Neuronal stem cell (in vitro differentiated cells): ENCODE results near the gene N4BP2L2. TPM values are rescaled to one million over a fixed set of nuclear protein-coding genes. Genes with fewer than 3 reads are reported as not detected.

ENCODE experiments used
- DNase-seq: peaks from one replicate; pipeline ENCODE4 v3.0.0-alpha.2; 2013; ENCODE audit warnings: low spot score
- H2AFZ ChIP-seq: one replicate; pipeline ENCODE4 v1.6.1; 2013; ENCODE audit warnings: mild to moderate bottlenecking, low read length, inconsistent platforms
- H2AK5ac ChIP-seq: 2 replicates; pipeline ENCODE4 v1.6.1; 2013; ENCODE audit warnings: low read depth, mild to moderate bottlenecking, inconsistent platforms, low read length, moderate library complexity, mixed read lengths
- H2BK120ac ChIP-seq: 2 replicates; pipeline ENCODE4 v1.6.1; 2013; ENCODE audit warnings: low read depth, mild to moderate bottlenecking, inconsistent platforms, low read length, moderate library complexity, mixed read lengths
- H2BK12ac ChIP-seq: one replicate; pipeline ENCODE4 v1.6.1; 2013; ENCODE audit warnings: low read length, inconsistent platforms
- H2BK15ac ChIP-seq: 2 replicates; pipeline ENCODE4 v1.6.1; 2013; ENCODE audit warnings: mild to moderate bottlenecking, low read length, inconsistent platforms, mixed read lengths
- H2BK5ac ChIP-seq: one replicate; pipeline ENCODE4 v1.6.1; 2013; ENCODE audit warnings: inconsistent platforms, mild to moderate bottlenecking, low read length, moderate library complexity
- H3K14ac ChIP-seq: one replicate; pipeline ENCODE4 v1.6.1; 2013; ENCODE audit warnings: low read length, inconsistent platforms
- H3K18ac ChIP-seq: 2 replicates; pipeline ENCODE4 v1.6.1; 2013; ENCODE audit warnings: low read length, inconsistent platforms
- H3K23ac ChIP-seq: 2 replicates; pipeline ENCODE4 v1.6.1; 2013; ENCODE audit warnings: low read depth, mild to moderate bottlenecking, mixed read lengths, low read length, inconsistent platforms; ENCODE audit not compliant: poor library complexity
- H3K27ac ChIP-seq: replicated peaks from 3 replicates; pipeline ENCODE4 v1.5.1; 2013; ENCODE audit warnings: low read length, inconsistent platforms
- H3K27me3 ChIP-seq, 3 experiments: 2 replicates each; pipeline ENCODE4 v1.6.1; 2013; ENCODE audit warnings: low read length in 3 of 3, mild to moderate bottlenecking in 2 of 3, inconsistent platforms in 1 of 3, low read depth in 1 of 3, mixed read lengths in 1 of 3, moderate library complexity in 1 of 3; ENCODE audit not compliant: control insufficient read depth in 3 of 3, insufficient read depth in 3 of 3
- H3K36me3 ChIP-seq, 2 donors: replicated peaks in 1 of 2; 2 replicates each; pipeline ENCODE4 v1.6.1; 2013; ENCODE audit warnings: low read length in 2 of 2; ENCODE audit not compliant: control insufficient read depth in 2 of 2, insufficient read depth in 2 of 2
- H3K4ac ChIP-seq: 2 replicates; pipeline ENCODE4 v1.6.1; 2013; ENCODE audit warnings: inconsistent platforms, mild to moderate bottlenecking, low read length, moderate library complexity
- H3K4me1 ChIP-seq, 2 donors: 1 replicate in 1 of 2; 2 replicates in 1 of 2; pipeline ENCODE4 v1.6.1; 2013; ENCODE audit warnings: low read length in 2 of 2, low read depth in 1 of 2; ENCODE audit not compliant: control insufficient read depth in 2 of 2, insufficient read depth in 1 of 2
- H3K4me2 ChIP-seq: one replicate; pipeline ENCODE4 v1.6.1; 2013; ENCODE audit warnings: mild to moderate bottlenecking, low read length, inconsistent platforms; ENCODE audit not compliant: insufficient read depth, poor library complexity, severe bottlenecking
- H3K4me3 ChIP-seq, 2 donors: 2 replicates each; pipeline ENCODE4 v1.5.1; 2013; ENCODE audit warnings: low read length in 2 of 2, mild to moderate bottlenecking in 2 of 2, inconsistent platforms in 1 of 2, moderate library complexity in 1 of 2
- H3K79me1 ChIP-seq: one replicate; pipeline ENCODE4 v1.6.1; 2013; ENCODE audit warnings: low read depth, mild to moderate bottlenecking, inconsistent platforms, low read length, moderate library complexity
- H3K9ac ChIP-seq: one replicate; pipeline ENCODE4 v1.6.1; 2013; ENCODE audit warnings: mild to moderate bottlenecking, low read depth, low read length, inconsistent platforms; ENCODE audit not compliant: poor library complexity
- H3K9me3 ChIP-seq, 2 donors: replicated peaks in 1 of 2; 2 replicates each; pipeline versions ENCODE3 to v1.6.1; 2013; ENCODE audit warnings: low read length in 2 of 2, mild to moderate bottlenecking in 2 of 2, inconsistent platforms in 1 of 2, low read depth in 1 of 2, mixed read lengths in 1 of 2, moderate library complexity in 1 of 2; ENCODE audit not compliant: control insufficient read depth in 2 of 2, insufficient read depth in 1 of 2
- H4K8ac ChIP-seq: one replicate; pipeline ENCODE4 v1.6.1; 2013; ENCODE audit warnings: low read depth, mild to moderate bottlenecking, inconsistent platforms, low read length, moderate library complexity
- H4K91ac ChIP-seq: one replicate; pipeline ENCODE4 v1.6.1; 2013; ENCODE audit warnings: low read length, low read depth, mild to moderate bottlenecking, inconsistent platforms; ENCODE audit not compliant: poor library complexity
- WGBS, 2 donors: extraction: QIAGEN DNeasy Blood & Tissue Kit; methylation state at CpG; one replicate each; pipeline ENCODE4 v1.1.7; 2013; ENCODE audit warnings: missing lambda C conversion rate in 2 of 2, mixed read lengths in 1 of 2; ENCODE audit not compliant: insufficient read length in 2 of 2, insufficient replicate concordance in 1 of 2; ENCODE audit errors: extremely low coverage in 2 of 2; 5-methylcytosine and 5-hydroxymethylcytosine counted together
- small RNA-seq: library from polyadenylated mRNA; stranded (forward); fragments of <200 nt; extraction: miRNeasy Mini kit (QIAGEN cat#:217004); gene quantifications from one replicate; pipeline ENCODE3, GENCODE V24; 2013; ENCODE audit not compliant: insufficient read depth

The N4BP2L2 gene

GRCh38 chr13:32385410-32385809 is 153.2 kb downstream of the N4BP2L2 start:
- H2AFZ ChIP-seq: no peak overlapping the region
- H3K18ac ChIP-seq: no peak overlapping the region
- H4K91ac ChIP-seq: no peak overlapping the region
- no peak overlapping the region for H3K4me3 ChIP-seq
- H3K27me3 ChIP-seq: no peaks in the 10 kb centered on the region
- H3K27ac ChIP-seq: no peak overlapping the region
- no peak overlapping the region for H2BK12ac ChIP-seq
- no peak overlapping the region for H3K23ac ChIP-seq
- no peak overlapping the region for H3K9ac ChIP-seq
- no peaks in the 10 kb centered on the region for H3K9me3 ChIP-seq
- H2BK120ac ChIP-seq: no peak overlapping the region
- H2BK15ac ChIP-seq: no peak overlapping the region
- H3K36me3 ChIP-seq: peaks cover 17 to 81% of the 10 kb centered on the region in 2 donors
- no peak overlapping the region for H3K14ac ChIP-seq
- no peak overlapping the region for H2BK5ac ChIP-seq
- no peak overlapping the region for H3K4ac ChIP-seq
- no peak overlapping the region for H4K8ac ChIP-seq
- no peak overlapping the region for H2AK5ac ChIP-seq
- H3K4me1 ChIP-seq: no peaks in the 10 kb centered on the region
- no peak for DNase-seq
- no peak overlapping the region for H3K4me2 ChIP-seq
- H3K79me1 ChIP-seq: no peaks in the 10 kb centered on the region

- Histone ChIP-seq H3K4me2 (no peak overlapping the region), H2BK15ac (no peak overlapping the region), H4K8ac (no peak overlapping the region), H3K4me1 (no peaks in the 10 kb centered on the region), H2BK5ac (no peak overlapping the region), H3K79me1 (no peaks in the 10 kb centered on the region), H3K9me3 (no peaks in the 10 kb centered on the region), H3K4ac (no peak overlapping the region), H3K27me3 (no peaks in the 10 kb centered on the region), H2AK5ac (no peak overlapping the region), H3K14ac (no peak overlapping the region), H3K27ac (no peak overlapping the region), H3K36me3 (peaks cover 17 to 81% of the 10 kb centered on the region in 2 donors), H3K4me3 (no peak overlapping the region), H3K23ac (no peak overlapping the region), H2BK12ac (no peak overlapping the region), H2BK120ac (no peak overlapping the region), H4K91ac (no peak overlapping the region), H3K9ac (no peak overlapping the region), H3K18ac (no peak overlapping the region), H2AFZ (no peak overlapping the region)
- WGBS, 2 donors: no CpG with 5 or more reads among the region's 2 CpGs
- DNase-seq: no peak
Observed at GRCh38 chr13:32384702-32385101, 153.9 kb downstream of the N4BP2L2 start.

DNA sequence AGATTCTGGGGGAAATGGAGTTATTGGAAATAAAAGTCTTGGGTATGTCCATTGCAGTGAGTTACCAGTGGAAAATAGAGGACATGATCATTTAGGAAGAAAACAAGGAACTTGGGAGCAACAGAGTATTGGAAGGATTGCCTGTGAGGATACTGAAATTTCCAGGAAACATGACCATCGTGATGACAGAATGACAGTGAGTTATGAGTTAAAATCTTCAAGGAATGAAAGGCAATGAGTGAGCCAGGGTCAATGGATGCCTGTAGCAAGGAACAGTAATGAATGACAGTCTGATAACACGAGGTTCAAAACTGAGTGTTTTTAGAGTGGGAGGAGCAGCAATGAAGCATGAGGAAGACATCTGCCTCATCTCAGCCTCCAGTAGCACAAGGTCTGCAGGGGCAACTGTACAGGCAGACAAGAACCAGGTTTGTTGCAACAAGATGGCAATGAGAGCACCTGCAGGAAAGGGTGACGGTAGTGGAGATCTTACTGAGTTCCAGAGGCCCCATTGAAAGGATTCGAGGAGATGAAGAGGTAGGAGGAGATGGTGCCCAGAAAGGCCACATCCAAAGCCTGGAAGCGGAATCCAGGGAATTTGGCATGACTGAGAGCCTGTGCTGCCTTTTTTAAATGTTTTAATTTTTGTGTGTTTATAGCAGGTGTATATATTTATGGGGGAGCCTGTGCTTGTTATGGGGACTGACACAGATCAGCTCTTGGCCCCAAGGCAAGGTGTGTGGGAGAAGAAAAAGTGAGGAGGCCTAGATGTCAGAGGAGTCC is 154.6 kb downstream of the N4BP2L2 start:
- no peak overlapping the region for H3K23ac ChIP-seq
- H3K4ac ChIP-seq: no peak overlapping the region
- H3K27me3 ChIP-seq: no peaks in the 10 kb centered on the region
- no peak overlapping the region for H4K8ac ChIP-seq
- no peaks in the 10 kb centered on the region for H3K4me1 ChIP-seq
- WGBS, 2 donors: no CpG with 5 or more reads among the region's 5 CpGs
- H2AK5ac ChIP-seq: no peak overlapping the region
- no peak overlapping the region for H3K27ac ChIP-seq
- no peak overlapping the region for H4K91ac ChIP-seq
- H3K36me3 ChIP-seq: peaks cover 17 to 81% of the 10 kb centered on the region in 2 donors
- H2BK5ac ChIP-seq: no peak overlapping the region
- no peak overlapping the region for H2BK12ac ChIP-seq
- no peak overlapping the region for H3K4me3 ChIP-seq
- H3K9me3 ChIP-seq: no peaks in the 10 kb centered on the region
- no peak overlapping the region for H3K14ac ChIP-seq
- H3K18ac ChIP-seq: no peak overlapping the region
- H2BK15ac ChIP-seq: no peak overlapping the region
- no peak overlapping the region for H2AFZ ChIP-seq
- DNase-seq: no peak
- H3K4me2 ChIP-seq: no peak overlapping the region
- H3K79me1 ChIP-seq: no peaks in the 10 kb centered on the region
- no peak overlapping the region for H3K9ac ChIP-seq
- H2BK120ac ChIP-seq: no peak overlapping the region

Small RNAs within 50 kb of the gene (small RNA-seq; reads per million reads assigned to genes)
- not detected for gene RF00190
